Epithelial cell of prostate (primary cell): Measurements from ENCODE around the gene LETM1.

Experiments
- DNase-seq: peaks from one replicate; pipeline ENCODE4 v3.0.0-alpha.2; 2011; ENCODE audit warnings: low read depth, low spot score
- H3K27ac ChIP-seq: fragments of 450-650 bp; 2 replicates; pipeline ENCODE4 v1.5.1; 2017; ENCODE audit warnings: mild to moderate bottlenecking

LETM1 gene

GRCh38 chr4:1797861-1798579 is 57.9 kb downstream of the LETM1 start:
- DNase-seq = no peak
- H3K27ac ChIP-seq = no peak overlapping the region

DNA sequence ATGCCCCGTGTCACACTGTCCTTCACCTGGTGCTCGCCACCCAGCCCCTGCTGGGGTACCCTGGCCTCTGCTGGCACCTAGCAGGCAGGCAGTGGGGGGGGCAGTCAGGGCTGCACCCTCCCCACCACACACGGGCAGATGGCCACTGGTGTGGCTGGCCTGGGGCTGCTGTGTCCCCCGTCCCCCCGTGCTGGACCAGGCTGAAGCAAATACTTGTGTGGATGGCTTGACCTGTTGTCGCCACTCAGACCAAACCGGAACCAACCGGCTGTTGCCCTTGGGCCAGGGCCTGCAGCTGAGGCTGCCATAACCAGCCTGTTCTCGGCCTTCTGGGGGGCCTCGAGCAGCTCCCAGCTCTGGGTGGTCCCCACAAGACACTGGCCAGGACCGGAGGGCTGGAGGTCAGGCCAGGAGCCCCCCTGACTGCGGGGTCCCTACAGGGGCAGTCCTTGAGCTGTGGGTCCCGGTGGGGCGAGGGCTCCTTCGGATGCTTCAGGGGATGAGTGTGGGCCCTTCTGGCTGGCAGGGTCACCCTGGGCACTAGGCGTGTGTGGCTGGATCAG is 58.6 kb downstream of the LETM1 start:
- no peak overlapping the region for H3K27ac ChIP-seq
- DNase-seq = no peak

GRCh38 chr4:1796486-1797204 is 59.3 kb downstream of the LETM1 start:
- no peak for DNase-seq
- H3K27ac ChIP-seq = no peak overlapping the region

GRCh38 chr4:1795299-1796195 is 60.4 kb downstream of the LETM1 start:
- no peak for DNase-seq
- no peak overlapping the region for H3K27ac ChIP-seq

DNA sequence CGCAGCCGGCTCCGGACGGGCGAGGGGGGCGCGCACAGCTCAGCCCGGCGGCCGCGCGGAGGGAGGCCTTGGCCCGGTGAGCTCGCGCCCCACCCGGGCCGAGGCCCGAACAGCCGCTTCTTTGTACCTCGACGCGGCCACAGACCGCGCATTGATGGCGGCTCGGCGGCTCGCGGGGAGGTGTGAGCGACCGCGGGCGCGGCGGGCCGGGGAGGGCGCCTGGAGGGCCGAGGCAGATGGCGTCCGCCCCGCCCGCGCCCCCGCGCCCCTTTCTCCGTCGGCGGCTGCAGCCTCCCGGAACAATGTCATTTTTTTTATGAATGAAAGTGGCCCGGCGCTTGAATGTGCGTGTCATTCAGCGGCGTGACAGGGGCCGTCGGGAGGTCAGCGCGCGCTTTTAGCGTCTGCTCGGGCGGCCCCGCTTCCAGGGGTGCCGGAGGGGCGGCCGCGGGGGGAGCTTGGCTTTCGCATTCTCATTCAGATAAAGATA is 61.1 kb downstream of the LETM1 start:
- no peak for DNase-seq
- no peak overlapping the region for H3K27ac ChIP-seq

GRCh38 chr4:1793940-1794808 is 61.8 kb downstream of the LETM1 start:
- H3K27ac ChIP-seq = no peak overlapping the region
- no peak for DNase-seq

GRCh38 chr4:1793496-1793840 is 62.5 kb downstream of the LETM1 start:
- no peak for DNase-seq
- H3K27ac ChIP-seq = no peak overlapping the region

- H3K27ac ChIP-seq = no peak within 1 kb of the TSS
- DNase-seq = no peak
These were observed 63.0 kb downstream of the LETM1 start, which contains the start of gene FGFR3 for GRCh38 chr4:1792832-1793495. TSS of gene FGFR3 (plus strand) at chr4:1793293. CDS start at chr4:1793935, 642 bp downstream.

DNA sequence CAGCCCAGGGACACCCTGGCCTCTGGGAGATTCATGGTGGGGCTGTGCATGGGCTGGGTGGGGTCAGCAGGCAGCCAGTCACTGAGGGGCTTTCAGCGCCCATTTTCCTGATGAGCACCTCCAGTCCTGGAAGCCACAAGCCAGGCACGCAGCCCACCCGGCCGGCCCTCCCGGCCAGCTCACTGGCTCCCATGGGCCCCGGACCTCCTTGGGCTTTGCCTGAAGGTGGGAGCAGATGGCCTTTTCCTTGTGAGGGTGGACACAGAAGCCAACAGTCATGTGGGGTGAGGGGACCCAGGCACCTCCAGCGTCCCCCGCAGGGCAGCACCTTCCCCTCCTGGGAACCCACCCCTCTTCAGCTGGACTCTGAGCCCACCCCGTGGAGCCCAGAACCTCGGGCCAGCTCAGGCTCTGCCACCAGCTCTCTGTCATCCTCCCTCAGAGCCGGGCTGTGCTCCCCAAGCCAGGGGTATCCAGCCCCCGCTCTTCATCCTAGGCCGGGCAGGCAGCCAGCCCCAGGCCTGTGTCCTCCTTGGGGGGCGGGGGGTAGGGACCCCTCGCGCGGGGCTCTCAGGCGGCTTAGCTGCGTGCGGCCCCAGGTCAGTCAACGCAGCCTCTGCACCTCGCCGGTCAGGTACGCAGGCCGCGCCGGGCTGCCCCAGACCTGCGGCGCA is 63.7 kb downstream of the LETM1 start:
- H3K27ac ChIP-seq = no peak overlapping the region
- no peak for DNase-seq

DNA sequence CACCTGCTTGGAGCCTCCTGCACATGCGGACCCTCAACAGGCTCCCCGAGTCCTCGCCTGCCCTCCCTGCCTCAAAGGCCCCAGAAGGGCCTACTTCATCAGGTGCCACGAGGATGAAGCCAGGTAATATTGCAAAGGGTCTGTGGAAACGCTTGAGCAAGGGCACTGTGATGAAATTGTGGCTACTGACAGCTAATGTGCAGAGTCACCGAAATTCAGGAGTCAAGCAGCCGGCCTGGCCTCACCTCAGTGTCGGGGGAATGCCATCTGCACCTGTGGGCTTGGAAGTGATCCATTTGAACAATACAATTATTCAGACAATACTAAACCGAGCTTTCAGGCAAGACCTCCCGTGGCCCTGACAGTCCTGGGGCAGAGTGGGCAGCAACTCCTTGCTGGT is 66.0 kb downstream of the LETM1 start:
- no peak for DNase-seq
- H3K27ac ChIP-seq = no peak overlapping the region

DNA sequence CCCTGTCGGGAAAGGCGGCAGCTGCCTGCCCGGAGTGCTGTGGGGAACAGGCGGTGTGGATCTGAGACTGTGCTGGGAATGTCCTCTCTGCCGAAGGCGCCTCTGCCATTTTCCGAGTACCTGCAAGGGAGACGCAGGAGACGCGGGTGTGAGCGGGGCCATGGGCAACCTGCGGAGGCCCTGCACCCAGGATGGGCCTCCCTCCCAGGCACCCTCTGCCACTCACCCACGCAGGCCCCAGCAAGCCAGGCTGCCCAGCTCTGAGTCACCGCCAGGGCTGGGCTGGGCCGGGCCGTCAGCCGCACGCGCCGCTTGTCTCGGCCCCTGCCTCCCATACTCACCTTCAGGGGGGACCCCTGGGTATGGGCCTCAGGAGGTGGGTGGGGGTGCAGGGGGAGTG is 66.4 kb downstream of the LETM1 start:
- DNase-seq = no peak
- no peak overlapping the region for H3K27ac ChIP-seq

GRCh38 chr4:1788254-1788973 is 67.5 kb downstream of the LETM1 start:
- H3K27ac ChIP-seq = no peak overlapping the region
- DNase-seq = no peak

DNA sequence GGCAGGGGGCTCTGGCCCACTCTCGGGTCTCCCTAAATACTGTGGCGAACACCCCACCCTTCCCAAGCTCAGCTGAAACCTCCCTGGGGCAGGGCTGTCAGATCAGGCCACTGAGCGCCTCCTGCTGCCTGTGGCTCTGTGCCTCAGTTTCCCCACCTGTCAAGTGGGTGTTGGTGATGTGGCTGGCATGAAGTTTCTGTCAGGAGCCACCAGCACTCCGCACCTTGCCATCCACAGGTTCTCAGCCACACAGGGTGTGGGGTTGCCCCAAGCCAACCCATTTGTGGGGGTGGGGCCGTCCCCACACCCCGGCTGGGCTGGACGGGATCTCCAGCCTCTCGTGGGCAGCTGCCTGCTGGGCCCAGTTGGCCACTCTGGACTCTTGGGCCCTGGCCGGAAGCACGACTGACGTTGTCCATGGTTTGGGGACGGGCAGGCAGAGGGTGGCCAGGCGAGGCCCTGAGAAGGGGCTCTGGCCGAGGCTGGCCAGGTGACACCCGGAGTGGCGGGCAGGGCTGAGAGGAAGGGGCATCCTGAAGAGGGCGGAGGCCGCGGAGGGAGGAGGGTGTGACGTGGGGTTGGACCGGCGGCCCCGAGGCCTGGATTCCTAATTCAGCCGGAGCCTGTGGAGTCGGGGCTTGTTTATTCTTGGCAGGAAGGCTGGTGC is 68.4 kb downstream of the LETM1 start:
- DNase-seq = no peak
- H3K27ac ChIP-seq = no peak overlapping the region

- H3K27ac ChIP-seq = no peak overlapping the region
- no peak for DNase-seq
These were observed 69.2 kb downstream of the LETM1 start for GRCh38 chr4:1786544-1787362.

DNA sequence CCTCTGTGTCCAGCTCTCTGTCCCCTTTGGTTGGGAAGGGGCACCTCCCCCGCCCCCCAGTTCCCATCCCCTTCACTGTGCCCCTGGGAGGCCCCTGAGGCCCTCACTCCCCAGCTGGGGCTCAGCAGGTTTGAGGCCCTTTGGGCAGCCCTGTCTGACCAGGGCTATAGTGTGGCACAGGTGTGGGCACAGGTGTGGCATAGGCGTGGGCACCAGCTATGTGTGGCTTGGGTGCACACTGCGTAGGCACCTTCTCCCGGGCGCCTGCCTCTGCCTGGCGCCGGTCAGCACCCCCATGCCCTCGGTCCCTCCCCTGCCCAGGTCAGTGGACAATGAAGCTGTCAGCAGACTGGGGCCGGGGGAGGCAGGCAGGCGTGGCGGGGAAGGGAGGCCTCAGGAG is 70.4 kb downstream of the LETM1 start:
- no peak for DNase-seq
- H3K27ac ChIP-seq = no peak overlapping the region

DNA sequence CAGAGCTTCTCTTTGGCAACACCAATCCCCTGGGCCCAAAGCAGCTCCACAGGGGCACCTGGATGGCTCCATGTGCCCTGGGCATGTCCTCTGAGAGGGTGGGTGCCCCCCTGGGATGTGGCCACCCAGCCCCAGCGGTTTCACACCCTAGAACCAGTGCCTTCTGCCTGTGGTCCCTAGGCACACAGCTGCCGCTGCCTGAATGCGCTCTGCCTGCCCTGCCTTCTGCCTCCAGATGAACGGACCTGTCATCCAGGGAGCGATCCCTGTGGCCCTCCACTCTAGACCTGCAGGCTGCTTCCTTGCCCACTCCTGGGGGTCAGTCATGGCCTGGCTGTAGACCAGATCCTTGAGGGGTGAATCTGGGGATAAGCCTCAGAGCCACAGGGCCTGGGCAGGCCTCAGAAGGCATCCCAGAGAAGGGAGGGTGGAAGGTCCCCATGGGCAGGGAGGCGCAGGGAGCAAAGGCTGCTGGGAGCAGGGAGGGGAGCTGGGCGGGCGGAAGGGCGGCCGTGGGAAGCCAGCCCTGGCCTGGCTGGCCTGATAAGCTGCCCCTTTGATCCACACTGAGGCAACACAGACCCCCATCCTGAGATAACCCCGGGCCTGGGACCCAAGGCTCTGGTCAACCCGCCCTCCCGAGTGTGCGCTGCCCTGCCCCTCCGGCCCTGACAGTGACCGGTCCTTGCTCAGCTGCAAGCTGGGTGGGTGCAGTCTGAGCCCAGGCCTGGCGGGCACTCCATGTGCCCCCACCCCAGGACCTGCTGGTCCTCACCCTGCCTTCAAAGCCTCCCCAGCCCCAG is 71.0 kb downstream of the LETM1 start:
- no peak overlapping the region for H3K27ac ChIP-seq
- DNase-seq = no peak
